Upper lobe of left lung (tissue), 6 donors: ENCODE data around the gene KLHL29. TPM values are rescaled to one million over a fixed set of nuclear protein-coding genes. Genes with fewer than 3 reads are reported as not detected.

Experiments
- ATAC-seq, 2 donors: fragments of 200-7000 bp; cut with Tn5 transposase; one replicate each; pipeline ENCODE4 v1.9.1; 2022; ENCODE audit warnings: mild to moderate bottlenecking in 2 of 2, moderate library complexity in 2 of 2; ENCODE audit not compliant: low FRiP score in 2 of 2
- DNase-seq, 2 donors: peaks; one replicate each; pipeline ENCODE4 v3.0.0-alpha.2; 2019 to 2020
- H3K27ac ChIP-seq, 4 donors: fragments of 200-600 bp; sonication (generic); one replicate each; pipeline ENCODE4 v1.5.1; 2016 to 2019
- H3K27me3 ChIP-seq, 4 donors: fragments of 200-600 bp; sonication (generic); one replicate each; pipeline ENCODE4 v1.5.1; 2017 to 2019
- H3K36me3 ChIP-seq, 4 donors: fragments of 200-600 bp; sonication (generic); one replicate each; pipeline ENCODE4 v1.5.1; 2016 to 2019
- H3K4me1 ChIP-seq, 4 donors: fragments of 200-600 bp; sonication (generic); one replicate each; pipeline ENCODE4 v1.5.1; 2018 to 2019
- H3K4me3 ChIP-seq, 4 donors: fragments of 200-600 bp; sonication (generic); one replicate each; pipeline ENCODE4 v1.5.1; 2017 to 2019; ENCODE audit warnings: mild to moderate bottlenecking in 2 of 4, moderate library complexity in 1 of 4
- H3K9me3 ChIP-seq, 4 donors: fragments of 200-600 bp; sonication (generic); one replicate each; pipeline ENCODE4 v1.5.1; 2018 to 2019
- CTCF ChIP-seq, 6 experiments: fragments of 450-650 bp in 4 of 6; fragments of 200-600 bp in 2 of 6; sonication (generic) in 2 of 6; IDR thresholded peaks; one replicate each; pipeline ENCODE4 v1.5.1; 2016 to 2019; ENCODE audit warnings: antibody characterized with exemption in 6 of 6
- EP300 ChIP-seq, 4 donors: sonication (generic); formaldehyde crosslinking; IDR thresholded peaks; one replicate each; pipeline ENCODE4 v1.5.1; 2017; ENCODE audit warnings: antibody characterized with exemption in 4 of 4, control low read depth in 2 of 4
- POLR2A ChIP-seq, 4 donors: fragments of 450-650 bp; IDR thresholded peaks; one replicate each; pipeline ENCODE4 v1.5.1; 2016 to 2017; ENCODE audit warnings: antibody characterized with exemption in 4 of 4, mild to moderate bottlenecking in 2 of 4
- POLR2AphosphoS5 ChIP-seq, 2 donors: sonication (generic); formaldehyde crosslinking; IDR thresholded peaks; one replicate each; pipeline ENCODE4 v1.5.1; 2017; ENCODE audit warnings: antibody characterized with exemption in 2 of 2
- WGBS, 2 donors: methylation state at CpG; one replicate each; pipeline ENCODE4 v1.1.5; 2017 to 2018; 5-methylcytosine and 5-hydroxymethylcytosine counted together
- total RNA-seq, 6 donors: library from RNA; depleted of rRNA in 4 of 6; stranded (reverse); fragments of >200 nt in 4 of 6; gene quantifications; one replicate each; pipeline versions ENCODE4 v1.1.0 to v1.2.1, GENCODE V29; 2016 to 2021
- donor health status: DM: no; HTN: no; CAD: no; lungs with moderate emphysema.
- donor health status: DM: no; HTN: yes; CAD: no; lungs with severe emphysema.

Gene KLHL29
- total RNA-seq, 6 donors from 2014 or later, result 8.6 to 34.4 (median 18.2) TPM

- H3K27ac ChIP-seq, result no peak overlapping the region
- H3K36me3 ChIP-seq, result no peaks in the 10 kb centered on the region
- TF ChIP-seq POLR2A (IDR thresholded peaks at IDR 0.05), result no peak
- TF ChIP-seq POLR2AphosphoS5 (IDR thresholded peaks at IDR 0.05), result no peak
- TF ChIP-seq EP300 (IDR thresholded peaks at IDR 0.05), result no peak
- TF ChIP-seq CTCF (IDR thresholded peaks at IDR 0.05), result no peak
- DNase-seq (no peak), ATAC-seq (no peak)
- H3K9me3 ChIP-seq, result no peaks in the 10 kb centered on the region
- no peak overlapping the region for H3K4me3 ChIP-seq
- peaks cover 0 to 36% (median 25%) of the 10 kb centered on the region in 4 donors for H3K4me1 ChIP-seq
- H3K27me3 ChIP-seq, result no peaks in the 10 kb centered on the region
- 87 to 90% methylated on average over 4 to 6 of the region's 6 CpGs for whole genome bisulfite sequencing, 2 donors
These were observed 118.1 kb downstream of the KLHL29 start for GRCh38 chr2:23503097-23503496.

GRCh38 chr2:23503682-23504081 lies 118.7 kb downstream of the KLHL29 start:
- TF ChIP-seq EP300 (IDR thresholded peaks at IDR 0.05), result no peak
- no peak for TF ChIP-seq POLR2AphosphoS5 (IDR thresholded peaks at IDR 0.05)
- no peak for TF ChIP-seq CTCF (IDR thresholded peaks at IDR 0.05)
- Histone ChIP-seq H3K4me3 (no peak overlapping the region), H3K27me3 (no peaks in the 10 kb centered on the region), H3K9me3 (no peaks in the 10 kb centered on the region), H3K27ac (no peak overlapping the region), H3K36me3 (no peaks in the 10 kb centered on the region), H3K4me1 (peaks cover 0 to 31% (median 22%) of the 10 kb centered on the region in 4 donors)
- DNase-seq (no peak), ATAC-seq (no peak)
- 67 to 74% methylated on average over 5 to 7 of the region's 7 CpGs for WGBS, 2 donors

- peaks cover 0 to 25% (median 14%) of the 10 kb centered on the region in 4 donors for H3K4me1 ChIP-seq
- DNase-seq, result no peak
These were observed 119.6 kb downstream of the KLHL29 start for GRCh38 chr2:23504591-23504990.

GRCh38 chr2:23505218-23505983 lies 120.4 kb downstream of the KLHL29 start:
- H3K9me3 ChIP-seq, result no peaks in the 10 kb centered on the region
- no peaks in the 10 kb centered on the region for H3K27me3 ChIP-seq
- no peak overlapping the region for H3K4me3 ChIP-seq
- no peaks in the 10 kb centered on the region for H3K36me3 ChIP-seq
- 89 to 95% methylated on average over 7 to 9 of the region's 9 CpGs for WGBS, 2 donors
- ATAC-seq, result no peak
- no peak for DNase-seq
- no peak overlapping the region for H3K27ac ChIP-seq
- H3K4me1 ChIP-seq, result peaks cover 0 to 25% (median 14%) of the 10 kb centered on the region in 4 donors
- TF ChIP-seq CTCF (IDR thresholded peaks at IDR 0.05), result no peak
- no peak for TF ChIP-seq EP300 (IDR thresholded peaks at IDR 0.05)
- TF ChIP-seq POLR2AphosphoS5 (IDR thresholded peaks at IDR 0.05), result no peak
- TF ChIP-seq POLR2A (IDR thresholded peaks at IDR 0.05), result no peak

More at GRCh38 chr2:23504591-23504990, 119.6 kb downstream of the KLHL29 start:
- ATAC-seq, result no peak
- Histone ChIP-seq H3K4me3 (no peak overlapping the region), H3K36me3 (no peaks in the 10 kb centered on the region), H3K27me3 (no peaks in the 10 kb centered on the region), H3K9me3 (no peaks in the 10 kb centered on the region), H3K27ac (no peak overlapping the region)
- TF ChIP-seq CTCF (IDR thresholded peaks at IDR 0.05) (no peak), POLR2AphosphoS5 (IDR thresholded peaks at IDR 0.05) (no peak), POLR2A (IDR thresholded peaks at IDR 0.05) (no peak), EP300 (IDR thresholded peaks at IDR 0.05) (no peak)
- WGBS, 2 donors, result 93 to 97% methylated on average over 5 to 8 of the region's 8 CpGs

GRCh38 chr2:23505984-23506380 lies 121.0 kb downstream of the KLHL29 start:
- H3K4me3 ChIP-seq, result no peak overlapping the region
- ATAC-seq (peak in 1 of 2 donors; percentile 35), DNase-seq (no peak)
- no peaks in the 10 kb centered on the region for H3K36me3 ChIP-seq
- TF ChIP-seq POLR2AphosphoS5 (IDR thresholded peaks at IDR 0.05) (peak; percentile 21 to 35), POLR2A (IDR thresholded peaks at IDR 0.05) (no peak)
- no peaks in the 10 kb centered on the region for H3K9me3 ChIP-seq
- H3K27ac ChIP-seq, result peak overlapping the region in 1 of 4 donors; percentile 24
- H3K4me1 ChIP-seq, result peaks cover 0 to 25% (median 14%) of the 10 kb centered on the region in 4 donors
- H3K27me3 ChIP-seq, result no peaks in the 10 kb centered on the region
- WGBS, 2 donors, result 67 to 72% methylated on average over 6 to 10 of the region's 10 CpGs
